Endodermal cell (in vitro differentiated cells): Measurements from ENCODE around the gene ZNF710. TPM values are rescaled to one million over a fixed set of nuclear protein-coding genes. Genes with fewer than 3 reads are reported as not detected.

Source experiments
- DNase-seq: peaks from one replicate; pipeline ENCODE4 v3.0.0-alpha.2; 2017
- H3K27ac ChIP-seq: 2 replicates; pipeline ENCODE4 v1.5.1; 2013; ENCODE audit warnings: mild to moderate bottlenecking, low read depth, low read length, moderate library complexity
- H3K27me3 ChIP-seq: 2 replicates; pipeline ENCODE4 v1.6.1; 2013; ENCODE audit warnings: mild to moderate bottlenecking, low read length, moderate library complexity; ENCODE audit not compliant: insufficient read depth, control insufficient read depth, poor library complexity, severe bottlenecking
- H3K36me3 ChIP-seq: 2 replicates; pipeline ENCODE4 v1.7.0; 2013; ENCODE audit warnings: mild to moderate bottlenecking, low read length, moderate library complexity; ENCODE audit not compliant: control insufficient read depth, insufficient read depth
- H3K4me1 ChIP-seq: one replicate; pipeline ENCODE4 v1.7.0; 2013; ENCODE audit warnings: low read length; ENCODE audit not compliant: control insufficient read depth, insufficient read depth
- H3K4me3 ChIP-seq: 2 replicates; pipeline ENCODE4 v1.5.1; 2013; ENCODE audit warnings: mild to moderate bottlenecking, low read length, moderate library complexity
- H3K9ac ChIP-seq: 2 replicates; pipeline ENCODE4 v1.6.1; 2013; ENCODE audit warnings: mild to moderate bottlenecking, low read length, moderate library complexity; ENCODE audit not compliant: poor library complexity, severe bottlenecking; ENCODE audit errors: extremely low read depth
- H3K9me3 ChIP-seq: 2 replicates; pipeline ENCODE4 v1.6.1; 2013; ENCODE audit warnings: mild to moderate bottlenecking, low read length, moderate library complexity; ENCODE audit not compliant: control insufficient read depth
- H3K27ac Mint-ChIP-seq: 2 replicates; pipeline ENCODE4 v1.8.0; 2020; ENCODE audit warnings: mixed read lengths
- H3K27me3 Mint-ChIP-seq: 2 replicates; pipeline ENCODE4 v1.8.0; 2021; ENCODE audit warnings: mild to moderate bottlenecking, mixed read lengths; ENCODE audit not compliant: insufficient read depth
- H3K36me3 Mint-ChIP-seq: 2 replicates; pipeline ENCODE4 v1.8.0; 2020; ENCODE audit warnings: low read depth, mixed read lengths
- H3K4me1 Mint-ChIP-seq: 2 replicates; pipeline ENCODE4 v1.8.0; 2020; ENCODE audit warnings: mixed read lengths
- H3K4me3 Mint-ChIP-seq: 2 replicates; pipeline ENCODE4 v1.8.0; 2020; ENCODE audit warnings: mild to moderate bottlenecking, moderate library complexity, mixed read lengths
- H3K9me3 Mint-ChIP-seq: 2 replicates; pipeline ENCODE4 v1.8.0; 2020; ENCODE audit warnings: mild to moderate bottlenecking, mixed read lengths
- WGBS, 2 experiments: methylation state at CpG; one replicate each; pipeline versions ENCODE4 v1.1.5 to v1.1.7; 2013; ENCODE audit warnings: missing lambda C conversion rate in 2 of 2, mixed read lengths in 1 of 2; ENCODE audit not compliant: insufficient coverage in 1 of 2, insufficient read length in 1 of 2; 5-methylcytosine and 5-hydroxymethylcytosine counted together
- total RNA-seq, 2 donors: library from RNA; stranded (reverse); fragmentation: NEBNext Ultra II Directional in 1 of 2; extraction: Animal tissue kit (Norgen Biotek cat#: 25700) in 1 of 2; gene quantifications; 2 replicates in 1 of 2; 3 replicates in 1 of 2; pipeline ENCODE4 v1.2.1, GENCODE V29; 2021
- TF ChIP-seq, protein P1 (sequence below): fragments of 200-600 bp; sonication (generic); conservative IDR thresholded peaks from 2 replicates; pipeline ENCODE4 v1.5.0; 2021; ENCODE audit warnings: antibody characterized with exemption, mild to moderate bottlenecking

The ZNF710 gene
- total RNA-seq, 2 donors from 2014 or later = 31.8 to 39.1 TPM

DNA sequence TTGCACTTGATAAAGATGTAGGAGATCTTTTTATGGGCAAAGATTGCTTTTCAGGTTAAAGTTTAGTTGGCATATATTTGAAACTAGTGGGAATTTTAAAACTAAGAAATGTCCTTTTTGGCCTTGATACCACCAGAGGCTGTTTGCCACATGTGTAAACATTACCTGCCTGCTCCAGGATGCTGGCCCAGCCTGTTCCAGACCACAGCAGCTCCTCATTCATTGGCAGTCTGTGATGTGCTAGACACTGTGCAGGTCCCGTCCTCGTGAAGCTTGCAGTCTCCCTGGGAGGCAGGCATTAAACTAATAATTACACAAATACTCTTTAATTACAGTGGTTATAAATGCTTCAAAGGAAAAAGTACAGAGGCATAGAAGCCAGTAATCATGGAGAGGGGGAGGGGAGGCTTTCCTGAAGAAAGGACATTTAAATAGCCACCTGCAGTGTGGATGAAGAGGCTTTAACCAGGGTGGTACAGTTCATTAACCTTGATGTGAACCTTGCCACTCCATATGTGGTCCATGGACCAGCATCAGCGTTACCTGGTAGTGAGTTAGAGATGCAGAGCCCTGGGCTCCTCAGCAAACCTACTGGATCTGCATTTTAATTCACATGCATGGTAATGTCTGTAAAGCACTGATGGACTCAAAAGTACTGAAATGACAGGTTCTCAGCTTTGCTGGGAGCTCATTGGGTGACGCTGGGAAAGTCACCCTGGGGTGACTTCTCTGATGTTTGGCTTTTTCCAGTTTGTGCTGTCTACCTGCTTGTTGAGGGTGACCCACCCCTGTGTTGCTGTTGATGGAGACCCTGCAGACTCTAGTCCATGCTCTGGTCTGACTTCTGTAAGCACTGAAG is 5.3 kb downstream of the ZNF710 start:
- H3K27ac Mint-ChIP-seq = no peak overlapping the region
- 76 to 83% methylated on average over 2 to 4 of the region's 4 CpGs for WGBS, 2 experiments
- Histone ChIP-seq H3K4me1 (peaks cover 24% of the 10 kb centered on the region), H3K9ac (no peak overlapping the region), H3K27me3 (no peaks in the 10 kb centered on the region), H3K36me3 (peaks cover 13% of the 10 kb centered on the region), H3K4me3 (no peak overlapping the region), H3K9me3 (peaks cover 12% of the 10 kb centered on the region), H3K27ac (no peak overlapping the region)
- DNase-seq = peak; percentile 38
- peaks cover 24% of the 10 kb centered on the region for H3K36me3 Mint-ChIP-seq
- H3K27me3 Mint-ChIP-seq = no peaks in the 10 kb centered on the region
- H3K4me1 Mint-ChIP-seq = peaks cover 34% of the 10 kb centered on the region
- no peak overlapping the region for H3K4me3 Mint-ChIP-seq
- H3K9me3 Mint-ChIP-seq = peaks cover 10% of the 10 kb centered on the region
- TF ChIP-seq, protein P1, sequence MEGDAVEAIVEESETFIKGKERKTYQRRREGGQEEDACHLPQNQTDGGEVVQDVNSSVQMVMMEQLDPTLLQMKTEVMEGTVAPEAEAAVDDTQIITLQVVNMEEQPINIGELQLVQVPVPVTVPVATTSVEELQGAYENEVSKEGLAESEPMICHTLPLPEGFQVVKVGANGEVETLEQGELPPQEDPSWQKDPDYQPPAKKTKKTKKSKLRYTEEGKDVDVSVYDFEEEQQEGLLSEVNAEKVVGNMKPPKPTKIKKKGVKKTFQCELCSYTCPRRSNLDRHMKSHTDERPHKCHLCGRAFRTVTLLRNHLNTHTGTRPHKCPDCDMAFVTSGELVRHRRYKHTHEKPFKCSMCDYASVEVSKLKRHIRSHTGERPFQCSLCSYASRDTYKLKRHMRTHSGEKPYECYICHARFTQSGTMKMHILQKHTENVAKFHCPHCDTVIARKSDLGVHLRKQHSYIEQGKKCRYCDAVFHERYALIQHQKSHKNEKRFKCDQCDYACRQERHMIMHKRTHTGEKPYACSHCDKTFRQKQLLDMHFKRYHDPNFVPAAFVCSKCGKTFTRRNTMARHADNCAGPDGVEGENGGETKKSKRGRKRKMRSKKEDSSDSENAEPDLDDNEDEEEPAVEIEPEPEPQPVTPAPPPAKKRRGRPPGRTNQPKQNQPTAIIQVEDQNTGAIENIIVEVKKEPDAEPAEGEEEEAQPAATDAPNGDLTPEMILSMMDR = no peak

DNA sequence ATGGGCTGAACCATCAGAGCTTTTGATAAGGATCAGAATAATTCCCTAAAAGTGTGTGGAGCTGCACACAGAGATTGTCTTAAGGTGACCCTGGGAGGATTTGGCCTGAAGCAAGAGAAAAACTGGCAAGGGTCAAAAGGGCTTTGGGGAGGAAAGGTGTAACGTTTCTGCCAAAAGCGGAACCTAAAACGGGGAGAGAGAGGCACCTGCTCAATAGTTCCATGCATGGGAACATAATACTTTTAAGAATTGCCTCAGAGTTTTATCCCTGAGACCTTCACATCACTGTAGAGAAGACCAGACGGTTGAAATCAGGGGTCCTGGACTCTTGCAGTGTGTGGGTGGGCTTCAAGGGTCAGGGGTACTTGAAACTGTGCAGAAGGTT is 5.9 kb downstream of the ZNF710 start:
- Histone ChIP-seq H3K4me3 (no peak overlapping the region), H3K27me3 (no peaks in the 10 kb centered on the region), H3K9me3 (peaks cover 18% of the 10 kb centered on the region), H3K27ac (no peak overlapping the region), H3K4me1 (peaks cover 24% of the 10 kb centered on the region), H3K9ac (no peak overlapping the region), H3K36me3 (peaks cover 18% of the 10 kb centered on the region)
- no peak overlapping the region for H3K4me3 Mint-ChIP-seq
- peaks cover 30% of the 10 kb centered on the region for H3K36me3 Mint-ChIP-seq
- H3K4me1 Mint-ChIP-seq = peaks cover 34% of the 10 kb centered on the region
- TF ChIP-seq, protein P1 = no peak
- no peak overlapping the region for H3K27ac Mint-ChIP-seq
- H3K9me3 Mint-ChIP-seq = peaks cover 16% of the 10 kb centered on the region
- H3K27me3 Mint-ChIP-seq = no peaks in the 10 kb centered on the region
- WGBS, 2 experiments = 90 to 92% methylated on average over 4 of the region's 4 CpGs
- DNase-seq = no peak

DNA sequence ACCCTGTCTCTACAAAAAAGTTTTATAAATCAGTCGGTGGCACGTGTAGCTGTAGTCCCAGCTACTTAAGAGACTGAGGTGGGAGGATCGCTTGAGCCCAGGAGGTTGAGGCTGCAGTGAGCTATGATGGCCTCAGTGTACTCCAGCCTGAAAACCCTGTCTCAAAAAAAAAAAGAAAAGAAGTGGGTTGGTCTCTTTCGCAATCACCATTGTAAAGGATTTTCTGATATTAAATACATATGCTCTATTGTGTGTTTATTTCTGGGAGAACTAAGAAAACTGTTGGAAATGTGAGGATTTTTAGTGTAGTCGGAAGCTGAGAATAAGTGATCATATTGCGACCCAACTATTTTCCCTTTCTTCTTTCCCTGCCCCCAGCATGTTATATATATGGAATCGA is 7.5 kb downstream of the ZNF710 start:
- H3K4me1 Mint-ChIP-seq = peaks cover 26% of the 10 kb centered on the region
- TF ChIP-seq, protein P1 = no peak
- H3K9me3 Mint-ChIP-seq = peaks cover 25% of the 10 kb centered on the region
- no peak overlapping the region for H3K4me3 ChIP-seq
- no peak overlapping the region for H3K4me3 Mint-ChIP-seq
- H3K9ac ChIP-seq = no peak overlapping the region
- peaks cover 16% of the 10 kb centered on the region for H3K4me1 ChIP-seq
- H3K27ac Mint-ChIP-seq = no peak overlapping the region
- no peaks in the 10 kb centered on the region for H3K27me3 Mint-ChIP-seq
- no peaks in the 10 kb centered on the region for H3K27me3 ChIP-seq
- no peak overlapping the region for H3K27ac ChIP-seq
- 85 to 96% methylated on average over 4 to 7 of the region's 7 CpGs for WGBS, 2 experiments
- peaks cover 24% of the 10 kb centered on the region for H3K9me3 ChIP-seq
- H3K36me3 ChIP-seq = peaks cover 20% of the 10 kb centered on the region
- no peak for DNase-seq
- H3K36me3 Mint-ChIP-seq = peaks cover 34% of the 10 kb centered on the region
